SIG-M5 (cell line): Measurements from ENCODE around the gene MATR3.
"Not testable (repeated sequence)": the region's sequence is repeated elsewhere in the genome, so short reads cannot be mapped to it uniquely, and the experiment has no call there.

ENCODE experiments used
- DNase-seq: peaks from one replicate; lab custom pipeline; 2025; lab: John Stamatoyannopoulos, UW

MATR3 gene

GRCh38 chr5:139354186-139354585 is 60.6 kb downstream of the MATR3 start:
- DNase-seq = no peak

- DNase-seq = not testable (repeated sequence)
Measured at GRCh38 chr5:139355900-139356299, 62.4 kb downstream of the MATR3 start.

- no peak for DNase-seq
Measured at GRCh38 chr5:139358064-139358463, 64.5 kb downstream of the MATR3 start.

- no peak for DNase-seq
Measured at GRCh38 chr5:139360384-139360783, 66.8 kb downstream of the MATR3 start.

- no peak for DNase-seq
Measured at GRCh38 chr5:139361835-139362429, 68.4 kb downstream of the MATR3 start.

- no peak for DNase-seq
Measured at GRCh38 chr5:139363937-139364336, 70.4 kb downstream of the MATR3 start.

GRCh38 chr5:139364466-139364865 is 70.9 kb downstream of the MATR3 start:
- DNase-seq = no peak

GRCh38 chr5:139368613-139369012 is 75.1 kb downstream of the MATR3 start:
- no peak for DNase-seq

- no peak for DNase-seq
Measured at GRCh38 chr5:139369181-139369580, 75.6 kb downstream of the MATR3 start.

GRCh38 chr5:139371482-139372435 is 78.2 kb downstream of the MATR3 start:
- no peak for DNase-seq

GRCh38 chr5:139374909-139375308 is 81.4 kb downstream of the MATR3 start:
- no peak for DNase-seq

- no peak for DNase-seq
Measured at GRCh38 chr5:139376364-139376763, 82.8 kb downstream of the MATR3 start.

- DNase-seq = no peak
Measured at GRCh38 chr5:139377226-139377625, 83.7 kb downstream of the MATR3 start.

- no peak for DNase-seq
Measured at GRCh38 chr5:139378101-139378825, 84.7 kb downstream of the MATR3 start.

GRCh38 chr5:139378941-139379361 is 85.4 kb downstream of the MATR3 start:
- DNase-seq = no peak

- DNase-seq = no peak
Measured at GRCh38 chr5:139379626-139380449, 86.3 kb downstream of the MATR3 start.
